NCI-H524 treated with DMSO at 0.1 percent for 48 hours (cell line): ENCODE measurements around the gene CARHSP1.
"Not testable (repeated sequence)": the region's sequence is repeated elsewhere in the genome, so short reads cannot be mapped to it uniquely, and the experiment has no call there.

Experiments used
- DNase-seq: peaks from one replicate; lab custom pipeline; 2025; lab: John Stamatoyannopoulos, UW

CARHSP1 gene

GRCh38 chr16:8872071-8872470 is 3.3 kb upstream of the CARHSP1 start:
- DNase-seq = no peak

GRCh38 chr16:8869988-8870241 is 1.1 kb upstream of the CARHSP1 start:
- not testable (repeated sequence) for DNase-seq

- DNase-seq = no peak
Measured at GRCh38 chr16:8869212-8869987, 594 bp upstream of the CARHSP1 start.

- no peak for DNase-seq
Measured at GRCh38 chr16:8867932-8868415, 832 bp downstream of the CARHSP1 start.

DNA sequence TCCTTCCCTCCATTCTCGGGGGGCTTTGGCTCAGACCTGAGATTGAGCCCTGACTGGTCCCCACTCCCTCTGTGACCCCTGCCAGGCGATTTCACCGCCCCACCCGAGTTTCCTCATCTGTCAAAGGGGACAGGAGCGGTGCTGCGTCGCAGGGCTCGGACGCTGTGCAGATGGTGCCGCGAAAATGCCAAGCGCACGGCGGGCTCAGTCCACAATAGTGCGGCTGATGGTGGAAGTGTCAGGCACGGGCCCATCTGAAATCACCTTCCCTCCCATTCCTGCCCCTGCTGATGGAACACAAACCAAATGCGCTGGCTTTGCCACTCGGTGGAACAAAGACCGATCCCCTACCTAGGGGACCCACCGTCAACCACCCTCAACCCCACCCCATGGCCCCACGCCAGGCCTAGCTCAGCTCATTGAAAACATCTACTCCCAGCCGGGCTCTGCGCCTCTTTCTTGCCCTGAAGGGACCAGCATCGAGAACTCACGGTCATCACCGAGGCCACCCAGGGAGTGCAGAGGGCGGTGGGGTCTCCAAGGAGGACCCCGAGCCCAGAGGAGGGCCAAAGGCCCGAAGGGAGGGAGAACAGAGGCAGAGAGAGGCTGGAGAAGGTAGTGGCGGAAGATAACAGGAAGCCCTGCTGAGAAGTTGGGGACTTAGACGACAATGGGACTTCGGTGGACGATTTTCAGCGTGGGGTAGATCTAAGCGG is 1.4 kb downstream of the CARHSP1 start:
- no peak for DNase-seq

GRCh38 chr16:8866884-8867215 is 2.0 kb downstream of the CARHSP1 start:
- DNase-seq = no peak

- no peak for DNase-seq
Measured at GRCh38 chr16:8866118-8866883, 2.5 kb downstream of the CARHSP1 start.

GRCh38 chr16:8865145-8865882 is 3.5 kb downstream of the CARHSP1 start:
- DNase-seq = no peak

DNA sequence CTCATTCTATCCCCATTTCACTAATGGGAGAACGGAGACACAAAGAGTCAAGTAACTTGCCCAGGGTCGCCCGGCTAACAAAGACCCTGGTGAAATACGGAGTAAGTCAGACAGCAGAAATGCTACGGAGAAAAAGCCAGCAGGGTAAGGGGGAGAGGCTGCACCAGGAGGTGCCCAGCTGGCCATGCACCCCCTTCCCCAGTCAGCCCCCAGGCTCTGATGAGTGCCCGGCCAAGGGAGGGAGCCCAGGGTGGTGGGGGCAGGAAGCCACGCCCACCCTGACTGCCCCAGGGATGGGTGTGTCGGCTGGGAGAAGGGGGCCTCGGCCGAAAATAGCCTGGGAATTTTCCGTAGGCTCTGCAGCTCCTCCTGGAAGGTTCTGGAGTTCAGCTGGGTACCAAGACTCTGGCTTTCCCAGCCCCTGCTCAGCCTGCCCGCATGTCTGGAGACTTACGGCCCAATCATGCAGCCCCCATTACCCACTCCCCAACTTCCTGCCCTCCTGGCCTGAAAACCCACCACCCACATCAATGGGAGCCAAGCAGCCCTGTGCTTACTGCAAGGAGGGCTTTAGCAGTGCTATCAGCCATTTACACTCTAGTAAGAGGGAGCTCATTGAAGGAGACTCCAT is 4.2 kb downstream of the CARHSP1 start:
- no peak for DNase-seq

GRCh38 chr16:8863594-8864424 is 5.0 kb downstream of the CARHSP1 start:
- no peak for DNase-seq

- no peak for DNase-seq
Measured at GRCh38 chr16:8862309-8863130, 6.3 kb downstream of the CARHSP1 start.

GRCh38 chr16:8861563-8862308 is 7.1 kb downstream of the CARHSP1 start:
- no peak for DNase-seq

DNA sequence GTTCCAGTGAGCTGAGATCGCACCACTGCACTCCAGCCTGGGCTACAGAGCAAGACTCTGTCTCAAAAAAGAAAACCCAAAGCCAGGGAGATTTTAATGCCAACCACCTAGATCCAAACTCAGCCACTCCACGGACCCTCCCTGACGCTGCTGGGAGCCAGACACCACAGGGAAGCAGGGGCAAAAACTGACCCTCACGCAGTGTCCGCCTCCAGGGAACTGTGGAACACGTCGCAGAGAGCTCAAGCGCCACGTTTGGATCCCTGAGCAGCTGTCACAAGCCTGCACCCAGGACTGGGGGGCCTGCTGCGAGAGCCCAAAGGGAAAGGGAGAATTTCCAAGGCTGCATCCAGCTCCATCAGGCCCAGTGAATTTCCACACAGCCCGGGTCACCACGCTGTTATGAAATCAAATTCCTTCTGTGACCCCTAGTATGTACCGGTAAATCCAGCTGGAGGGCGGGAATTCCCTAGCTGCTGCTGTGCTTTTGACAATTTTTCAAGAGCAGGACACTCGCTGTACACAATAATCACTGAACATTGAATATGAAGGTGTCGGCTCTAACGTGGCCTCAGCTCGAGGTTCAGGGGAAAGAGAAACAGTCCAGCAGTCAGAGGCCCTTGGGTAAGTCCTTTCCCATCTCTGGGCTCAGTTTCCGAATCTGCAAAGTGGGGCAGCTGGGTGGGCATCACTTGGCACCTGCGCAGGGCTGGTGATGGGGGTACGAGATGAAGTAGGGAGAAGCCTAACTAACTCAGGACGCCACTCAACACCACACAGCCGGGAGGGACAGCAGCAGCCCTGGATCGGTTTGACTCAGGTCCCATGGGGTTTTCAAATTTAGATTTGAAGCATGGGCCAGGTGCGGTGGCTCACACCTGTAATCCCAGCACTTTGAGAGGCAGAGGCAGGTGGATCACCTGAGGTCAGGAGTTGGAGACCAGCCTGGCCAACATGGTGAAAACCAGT is 8.6 kb downstream of the CARHSP1 start:
- no peak for DNase-seq

DNA sequence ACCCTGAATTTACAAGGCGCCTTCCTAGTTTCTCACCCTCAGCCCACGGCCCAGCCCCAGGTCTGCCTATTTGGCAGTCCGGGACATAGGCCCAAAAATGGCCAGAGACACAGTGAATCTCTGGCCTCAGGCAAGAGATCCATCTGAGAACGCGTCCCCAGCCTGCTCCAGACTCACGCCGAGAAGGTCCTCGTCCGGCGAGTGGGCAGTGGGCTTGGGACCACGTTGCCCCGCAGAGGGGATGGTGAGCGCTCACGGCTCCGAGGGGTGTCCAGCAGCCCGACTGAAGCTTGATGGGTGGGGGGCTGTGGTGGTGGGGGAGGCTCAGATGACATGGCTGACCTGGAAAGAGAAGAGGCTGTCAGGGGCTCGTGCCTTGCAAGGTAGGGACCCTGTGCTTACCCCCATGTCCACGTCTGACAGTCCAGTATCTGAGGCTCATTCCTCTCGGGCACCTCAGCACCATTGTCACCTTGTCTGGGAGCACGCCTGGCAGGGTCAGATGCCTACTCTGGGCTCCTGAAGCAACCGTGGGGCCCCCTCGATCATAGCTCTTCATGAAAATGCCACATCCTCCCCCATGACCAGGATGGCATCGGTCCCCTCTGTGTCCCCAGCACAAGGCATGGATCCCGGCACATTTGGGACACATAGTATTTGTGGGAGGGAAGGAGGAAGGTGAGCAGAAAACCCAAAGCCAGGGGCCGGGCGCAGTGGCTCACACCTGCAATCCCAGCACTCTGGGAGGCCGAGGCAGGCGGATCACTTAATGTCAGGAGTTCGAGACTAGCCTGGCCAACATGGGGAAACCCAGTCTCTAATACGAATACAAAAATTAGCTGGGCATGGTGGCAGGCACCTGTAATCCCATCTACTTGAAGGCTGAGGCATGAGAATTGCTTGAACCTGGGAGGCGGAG is 9.6 kb downstream of the CARHSP1 start:
- DNase-seq = no peak

DNA sequence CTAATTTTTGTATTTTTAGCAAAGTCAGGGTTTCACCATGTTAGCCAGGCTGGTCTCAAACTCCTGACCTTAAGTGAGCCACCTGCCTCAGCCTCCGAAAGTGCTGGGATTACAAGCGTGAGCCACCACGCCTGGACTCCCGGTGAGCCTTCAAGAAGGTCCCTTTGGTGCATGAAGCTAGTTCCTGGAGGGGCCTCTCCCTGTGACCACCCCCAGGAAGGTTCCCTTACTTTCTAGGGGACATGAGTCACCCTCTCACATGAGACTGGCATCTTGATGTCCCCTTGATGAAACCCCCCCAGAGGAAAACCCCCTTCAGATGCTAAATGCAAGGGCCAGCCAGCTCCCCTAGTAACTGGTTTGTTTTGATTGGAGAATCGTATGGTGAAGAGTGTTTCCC is 12.8 kb downstream of the CARHSP1 start:
- DNase-seq = no peak

- no peak for DNase-seq
Measured at GRCh38 chr16:8855051-8855786, 13.6 kb downstream of the CARHSP1 start.
